DMS79 treated with DMSO at 0.1 percent for 48 hours (cell line): ENCODE results near the gene NUP98.
"Not testable (repeated sequence)": the region's sequence is repeated elsewhere in the genome, so short reads cannot be mapped to it uniquely, and the experiment has no call there.

Experiments
- DNase-seq: peaks from one replicate; lab custom pipeline; 2025; lab: John Stamatoyannopoulos, UW

The NUP98 gene

DNA sequence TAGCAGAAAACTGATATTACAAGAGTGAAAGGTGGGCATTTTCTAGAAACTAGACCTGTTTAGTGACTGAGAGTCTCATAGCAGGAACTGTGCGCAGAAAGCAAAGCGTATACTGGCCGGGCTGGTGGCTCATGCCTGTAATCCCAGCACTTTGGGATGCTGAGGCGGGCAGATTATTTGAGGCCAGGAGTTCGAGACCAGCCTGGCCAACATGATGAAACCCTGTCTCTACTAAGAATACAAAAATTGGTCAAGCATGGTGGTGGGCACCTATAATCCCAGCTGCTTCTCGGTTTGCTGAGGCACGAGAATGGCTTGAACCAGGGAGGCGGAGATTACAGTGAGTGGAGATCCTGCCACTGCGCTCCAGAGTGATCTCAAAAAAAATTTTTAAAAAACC lies 1.8 kb upstream of the NUP98 start:
- DNase-seq = no peak

DNA sequence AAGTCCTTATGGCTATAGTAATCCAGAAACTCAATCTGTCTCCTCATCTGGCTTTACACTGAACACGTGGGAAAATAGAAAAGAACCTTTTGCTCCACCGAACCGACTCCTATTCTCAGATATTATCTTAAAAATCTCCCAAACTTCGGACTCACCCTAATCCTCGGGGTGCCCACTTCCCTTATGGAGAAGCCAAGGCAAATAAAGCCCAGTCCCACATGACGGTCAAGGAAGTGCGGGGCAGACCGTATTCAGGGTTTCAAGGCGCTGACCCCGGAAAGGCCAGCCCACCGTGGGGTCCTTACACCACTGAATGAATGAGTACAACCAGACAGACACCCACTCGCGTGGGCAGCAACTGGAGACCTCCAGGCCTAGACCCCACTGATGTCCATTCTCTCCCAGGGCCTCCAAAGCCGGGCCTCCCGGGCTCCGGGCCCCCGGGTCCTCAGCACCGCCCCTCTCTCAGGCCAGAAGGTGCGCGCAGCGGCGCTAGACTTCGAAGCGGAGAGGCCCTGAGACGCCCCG lies 489 bp downstream of the NUP98 start:
- no peak for DNase-seq

DNA sequence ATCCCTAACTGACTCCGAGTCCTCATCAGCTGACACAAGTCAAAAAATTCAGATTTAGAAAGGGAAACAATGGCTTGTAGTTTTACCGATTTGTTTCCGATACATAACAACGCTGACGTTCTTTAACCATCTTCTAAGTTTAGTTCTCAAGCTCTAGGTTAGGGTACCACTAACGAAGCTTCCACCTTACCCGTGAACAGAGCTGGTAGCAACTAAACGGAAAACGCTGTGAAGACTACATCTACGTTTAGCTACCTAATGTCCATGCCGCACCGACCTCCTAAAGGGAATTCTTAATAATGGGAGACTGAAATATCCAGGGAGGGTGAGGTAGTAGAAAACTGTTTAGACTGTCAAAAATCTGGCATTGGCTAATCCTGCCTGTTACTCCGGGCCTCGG lies 1.0 kb downstream of the NUP98 start:
- DNase-seq = no peak

DNA sequence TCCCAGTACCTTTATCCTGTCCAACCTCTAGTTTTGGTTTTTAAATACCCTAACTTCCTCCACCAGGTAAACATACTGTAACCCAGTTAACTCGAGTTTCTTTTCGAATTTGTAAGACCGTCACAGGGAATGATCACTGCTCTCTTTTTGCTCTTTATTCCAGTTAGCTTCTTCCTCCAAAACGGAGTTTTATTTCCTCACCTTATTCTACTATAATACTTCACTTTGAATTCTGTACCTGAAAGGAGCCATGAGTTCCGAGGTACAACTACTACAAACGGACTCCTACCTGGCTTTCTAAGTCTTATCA lies 1.4 kb downstream of the NUP98 start:
- DNase-seq = no peak

DNA sequence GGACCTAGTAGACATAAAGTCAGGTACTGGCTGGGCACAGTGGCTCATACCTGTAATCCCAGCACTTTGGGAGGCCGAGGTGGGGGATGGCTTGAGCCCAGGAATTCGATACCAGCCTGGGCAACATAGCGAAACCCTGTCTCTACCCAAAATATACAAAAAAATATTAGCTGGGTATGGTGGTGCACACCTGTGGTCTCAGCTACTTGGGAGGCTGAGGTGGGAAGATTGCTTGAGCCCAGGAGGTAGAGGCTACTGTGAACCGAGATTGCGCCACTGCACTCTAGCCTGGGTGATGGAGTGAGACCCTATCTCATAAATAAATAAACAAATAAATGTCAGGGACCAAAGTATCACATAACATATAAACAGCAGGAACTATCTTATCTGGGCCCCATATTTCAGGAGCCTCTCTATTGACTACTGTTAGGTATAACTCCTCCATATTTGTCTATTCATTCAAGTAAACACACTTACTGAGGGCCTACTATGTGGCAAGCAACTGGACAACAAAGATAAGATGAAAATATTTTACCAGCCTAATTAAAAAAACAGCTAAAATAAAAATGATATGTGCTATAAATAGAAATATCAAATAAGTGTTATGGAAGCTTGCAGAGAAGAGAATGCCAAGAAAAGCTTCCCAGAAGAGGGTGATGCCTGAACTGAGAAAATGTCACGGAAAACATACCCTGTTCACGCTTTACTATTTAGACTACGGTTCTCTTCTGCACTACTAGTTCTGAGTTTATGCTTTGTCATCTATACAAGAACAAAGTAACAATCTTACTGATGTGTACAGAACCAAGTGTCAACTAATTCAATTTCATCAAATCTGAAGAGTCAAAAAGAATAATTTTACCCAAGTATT lies 2.0 kb downstream of the NUP98 start:
- no peak for DNase-seq

DNA sequence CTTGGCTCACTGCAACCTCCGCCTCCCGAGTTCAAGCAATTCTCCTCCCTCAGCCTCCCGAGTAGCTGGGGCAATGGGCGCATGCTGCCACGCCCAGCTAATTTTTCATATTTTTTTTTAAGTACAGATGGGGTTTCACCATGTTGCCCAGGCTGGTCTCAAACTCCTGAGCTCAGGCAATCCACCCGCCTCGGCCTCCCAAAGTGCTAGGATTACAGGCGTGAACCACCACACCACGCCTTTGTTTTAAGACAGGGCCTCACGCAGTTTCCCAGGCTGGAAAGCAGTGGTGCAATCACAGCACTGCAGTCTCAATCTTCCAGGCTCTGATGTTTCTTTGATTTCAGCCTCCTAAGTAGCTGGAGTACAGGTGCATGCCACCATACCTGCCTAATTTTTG lies 3.0 kb downstream of the NUP98 start:
- DNase-seq = not testable (repeated sequence)

DNA sequence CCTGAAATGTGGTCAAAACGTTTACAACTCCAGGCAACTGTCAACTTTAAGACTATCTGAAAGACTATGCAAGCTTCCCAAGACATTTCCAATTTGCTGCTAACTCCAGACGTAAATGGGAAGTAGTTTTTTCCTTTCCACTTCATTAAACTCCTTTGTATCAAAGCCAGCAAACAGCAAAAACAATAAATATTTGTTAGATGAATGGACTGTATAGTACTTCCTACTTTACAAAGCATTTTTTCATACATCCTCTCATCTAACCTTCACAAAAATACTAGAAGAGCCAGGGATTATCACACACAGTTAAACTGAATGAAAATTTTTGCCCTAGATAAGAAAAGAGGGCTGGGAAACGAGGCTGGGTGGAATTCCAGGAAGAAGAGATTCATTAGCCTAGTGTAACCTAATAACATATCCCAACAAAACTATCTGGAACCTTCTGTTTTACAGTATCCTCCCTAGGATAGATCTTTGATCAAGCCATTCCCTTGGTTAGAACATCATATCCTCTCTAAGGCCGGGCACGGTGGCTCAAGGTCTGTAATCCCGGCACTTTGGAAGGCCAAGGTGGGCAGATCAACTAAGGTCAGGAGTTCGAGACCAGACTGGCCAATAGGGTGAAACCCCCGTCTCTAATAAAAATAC lies 10.4 kb downstream of the NUP98 start:
- no peak for DNase-seq

DNA sequence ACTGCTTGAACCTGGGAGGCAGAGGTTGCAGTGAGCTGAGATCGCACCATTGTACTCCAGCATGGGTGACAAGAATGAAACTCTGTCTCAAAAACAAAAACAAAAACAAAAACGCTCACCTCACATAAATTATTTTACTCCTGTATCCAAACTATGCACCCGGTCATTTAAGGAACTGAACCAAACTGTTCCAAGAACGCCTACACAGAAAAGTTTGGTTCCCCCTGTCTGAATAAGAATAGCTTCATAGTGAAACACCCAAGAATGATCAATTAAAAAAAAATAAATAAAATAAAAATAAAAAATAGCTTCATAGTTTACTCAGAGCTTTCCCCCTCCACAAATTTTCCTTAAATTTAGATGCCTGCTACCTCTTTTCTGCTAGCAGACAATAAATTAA lies 13.7 kb downstream of the NUP98 start:
- DNase-seq = no peak

DNA sequence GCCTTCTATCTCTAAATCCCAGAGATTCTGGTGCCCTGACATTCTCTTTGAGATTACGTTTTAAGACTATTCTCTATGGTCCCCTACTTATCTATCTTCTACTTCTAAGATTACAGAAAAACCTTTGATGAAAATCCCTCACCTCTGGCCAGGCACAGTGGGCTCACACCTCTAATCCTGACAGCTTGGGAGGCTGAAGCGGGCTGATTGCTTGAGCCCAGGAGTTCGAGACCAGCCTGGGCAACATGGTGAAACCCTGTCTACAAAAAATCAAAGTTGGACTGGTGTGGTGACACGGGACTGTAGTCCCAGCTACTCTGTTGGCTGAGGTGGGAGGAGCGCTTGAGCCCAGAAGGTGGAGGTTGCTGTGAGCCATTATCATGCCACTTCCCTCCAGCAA lies 14.4 kb downstream of the NUP98 start:
- no peak for DNase-seq

DNA sequence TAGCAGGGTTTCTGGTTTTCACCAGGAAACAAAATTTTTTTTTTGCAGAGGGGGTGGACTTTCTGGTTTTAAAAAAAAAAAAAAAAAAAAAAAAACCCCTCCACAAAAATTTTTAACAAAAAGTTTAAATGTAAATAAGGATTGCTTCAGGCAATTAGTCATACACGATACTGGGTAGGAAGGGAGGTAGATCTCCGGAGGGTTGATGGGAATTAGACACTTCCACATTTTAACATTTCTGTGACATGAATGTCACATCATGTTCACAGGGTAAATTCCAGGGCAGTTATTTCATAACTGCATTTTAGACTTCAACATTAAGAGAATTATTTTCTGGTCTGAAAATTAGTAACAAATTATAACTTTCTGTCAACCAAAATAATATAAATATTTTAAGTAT lies 15.9 kb downstream of the NUP98 start:
- no peak for DNase-seq

DNA sequence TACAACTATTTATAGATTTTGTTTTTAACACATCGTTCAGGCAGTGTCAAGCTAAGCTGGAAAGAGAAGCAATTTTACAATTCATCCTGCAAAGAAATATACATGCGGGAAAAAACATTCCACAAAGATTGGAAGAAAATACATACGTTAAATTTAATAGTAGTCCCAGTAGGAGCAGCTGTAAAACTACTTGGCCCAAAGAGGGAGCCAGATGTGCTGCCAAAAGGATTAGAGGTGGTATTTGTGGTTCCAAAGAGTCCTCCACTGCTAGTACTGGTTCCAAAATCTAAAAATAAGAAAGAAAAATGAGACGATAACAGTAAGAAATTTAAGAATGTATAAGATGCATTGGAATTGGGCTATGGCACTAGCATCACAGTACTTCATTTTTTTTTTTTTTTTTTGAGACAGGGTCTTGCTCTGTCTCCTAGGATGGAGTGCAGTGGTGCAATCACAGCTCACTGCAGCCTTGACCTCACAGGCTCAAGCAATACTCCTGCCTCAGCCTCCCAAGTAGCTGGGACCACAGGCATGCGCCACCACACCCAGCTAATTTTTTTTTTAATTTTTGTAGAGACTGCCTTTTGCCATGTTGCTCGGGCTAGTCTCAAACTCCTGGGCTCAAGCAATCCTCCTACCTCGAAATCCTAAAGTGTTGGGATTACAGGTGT lies 21.5 kb downstream of the NUP98 start:
- DNase-seq = no peak

DNA sequence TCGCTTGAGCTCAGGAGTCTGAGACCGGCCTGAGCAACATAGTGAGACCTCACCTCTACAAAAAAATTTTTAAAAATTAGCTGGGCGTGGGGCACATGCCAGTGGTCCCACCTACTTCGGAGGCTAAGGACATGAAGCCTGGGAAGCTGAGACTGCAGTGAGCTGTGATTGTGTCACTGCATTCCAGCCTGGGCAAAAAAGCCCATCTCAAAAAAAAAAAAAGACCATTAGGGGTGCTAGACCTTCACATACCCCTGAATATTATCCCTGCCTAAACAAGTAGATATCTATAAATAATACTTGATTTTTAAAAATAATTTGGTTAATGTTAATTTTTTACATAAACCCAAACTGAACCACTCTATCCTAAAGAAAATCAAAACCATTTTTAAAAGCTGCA lies 24.2 kb downstream of the NUP98 start:
- DNase-seq = no peak

DNA sequence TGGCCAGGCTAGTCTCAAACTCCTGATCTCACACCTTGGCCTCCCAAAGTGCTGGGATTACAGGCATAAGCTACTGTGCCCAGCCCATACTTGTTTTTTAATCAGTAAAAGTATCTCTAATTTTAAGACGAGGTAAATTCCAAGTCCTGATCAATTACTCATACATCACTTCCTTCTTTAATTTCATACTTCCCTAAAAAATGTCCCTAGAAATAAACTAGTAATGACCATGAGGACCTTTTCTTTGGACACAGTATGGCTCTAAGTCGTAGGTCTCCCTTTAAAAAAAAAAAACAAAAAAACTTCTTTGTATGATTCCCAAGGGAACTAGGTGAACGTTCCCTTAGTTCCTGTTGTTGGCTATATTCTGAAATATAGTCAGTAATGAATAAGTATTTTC lies 29.8 kb downstream of the NUP98 start:
- DNase-seq = no peak

DNA sequence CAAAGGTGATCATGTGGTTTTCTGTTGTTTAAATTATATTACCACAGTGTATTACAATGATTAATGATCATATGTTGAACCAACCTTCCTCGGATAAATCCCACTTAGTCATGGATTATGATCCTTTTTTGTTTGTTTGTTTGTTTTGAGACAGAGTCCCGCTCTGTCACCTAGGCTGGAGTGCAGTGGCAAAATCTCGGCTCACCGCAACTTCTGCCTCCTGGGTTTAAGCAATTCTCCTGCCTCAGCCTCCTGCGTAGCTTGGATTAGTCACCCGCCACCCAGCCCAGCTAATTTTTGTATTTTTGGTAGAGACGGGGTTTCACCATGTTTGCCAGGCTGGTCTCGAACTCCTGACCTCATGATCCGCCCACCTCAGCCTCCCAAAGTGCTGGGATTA lies 30.5 kb downstream of the NUP98 start:
- not testable (repeated sequence) for DNase-seq

DNA sequence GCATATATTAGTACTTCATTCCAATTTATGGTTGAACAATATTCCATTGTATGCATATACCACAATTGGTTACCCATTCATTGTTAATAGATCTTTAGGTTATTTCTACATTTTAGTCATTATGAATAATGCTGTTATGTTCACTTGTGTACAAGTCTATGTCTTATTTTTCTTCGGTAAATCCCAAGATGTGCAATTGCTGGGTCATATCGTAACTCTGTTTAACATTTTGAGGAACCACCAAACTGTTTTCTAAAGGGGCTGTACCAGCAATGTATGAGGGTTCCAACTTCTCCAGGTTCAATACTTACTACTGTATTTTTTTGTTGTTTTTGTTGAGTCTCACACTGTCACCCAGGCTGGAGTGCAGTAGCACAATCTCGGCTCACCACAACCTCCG lies 33.1 kb downstream of the NUP98 start:
- DNase-seq = no peak

DNA sequence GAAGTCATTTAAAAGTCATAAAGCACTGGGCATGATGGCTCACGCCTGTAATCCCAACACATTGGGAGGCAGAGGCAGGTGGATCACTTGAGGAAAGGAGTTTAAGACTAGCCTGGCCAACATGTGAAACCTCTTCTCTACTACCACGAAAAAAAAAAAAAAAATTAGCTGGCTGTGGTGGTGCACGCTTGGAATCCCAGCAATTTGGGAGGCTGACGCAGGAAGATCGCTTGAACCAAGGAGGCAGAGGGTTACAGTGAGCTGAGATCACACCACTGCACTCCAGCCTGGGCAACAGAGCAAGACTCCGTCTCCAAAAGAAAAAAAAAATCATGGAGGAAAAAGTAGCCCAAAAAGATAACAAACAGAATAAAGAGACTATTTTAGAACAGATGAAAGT lies 42.2 kb downstream of the NUP98 start:
- DNase-seq = no peak

DNA sequence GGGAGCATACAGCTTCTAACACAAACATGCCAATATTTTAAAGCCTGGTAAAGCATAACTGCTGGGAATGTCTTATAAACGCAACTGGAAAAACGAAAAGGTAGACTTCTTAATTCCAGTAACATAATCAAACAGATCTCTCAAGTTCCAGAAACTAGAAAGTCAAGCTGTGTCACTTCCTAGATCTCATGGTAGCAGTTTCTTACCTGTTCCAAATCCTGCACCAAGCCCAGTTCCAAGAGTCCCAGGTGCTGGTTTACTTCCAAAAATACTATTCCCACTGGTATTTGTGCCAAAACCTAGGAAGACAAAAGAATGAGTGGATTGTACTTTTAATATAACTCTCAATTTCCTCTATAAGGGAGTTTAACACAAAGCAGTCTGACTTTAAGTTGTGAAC lies 44.2 kb downstream of the NUP98 start:
- no peak for DNase-seq

DNA sequence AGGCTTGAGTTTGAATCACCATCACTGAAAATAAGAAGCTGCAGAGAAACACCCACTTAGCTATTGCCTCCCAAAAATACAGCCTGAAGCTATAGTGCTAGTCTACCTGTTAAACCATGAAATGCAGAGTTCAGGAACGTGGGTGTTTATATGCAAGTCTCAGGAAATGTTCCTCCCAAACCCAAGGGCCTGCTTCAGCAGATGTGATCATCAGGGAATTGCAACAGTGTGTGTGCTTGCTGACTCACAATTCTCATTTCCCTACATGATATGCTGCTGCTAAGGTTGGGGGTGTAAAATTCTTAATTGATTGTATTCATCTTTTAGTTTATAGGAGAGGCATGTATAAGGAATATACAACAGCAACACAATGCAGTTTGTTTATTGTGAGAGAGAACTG lies 49.6 kb downstream of the NUP98 start:
- no peak for DNase-seq

DNA sequence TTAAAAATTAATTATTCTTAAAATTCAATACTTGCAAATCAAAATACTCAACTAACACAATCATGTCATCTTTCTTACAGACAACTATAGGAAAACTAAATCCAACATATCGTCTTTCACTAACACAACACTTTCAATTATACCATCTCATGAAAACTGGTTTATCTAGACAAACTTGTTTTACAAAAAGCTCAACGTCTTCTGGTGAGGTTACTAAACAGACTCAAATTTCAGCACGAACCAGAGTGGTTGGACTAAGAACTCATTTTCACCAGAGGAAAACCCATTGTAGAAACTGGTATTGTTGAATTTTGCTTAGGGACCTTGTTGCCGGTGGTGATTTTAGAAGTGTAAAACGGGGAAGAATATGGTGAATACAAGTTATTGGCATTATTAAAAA lies 52.2 kb downstream of the NUP98 start:
- DNase-seq = peak; percentile 3

DNA sequence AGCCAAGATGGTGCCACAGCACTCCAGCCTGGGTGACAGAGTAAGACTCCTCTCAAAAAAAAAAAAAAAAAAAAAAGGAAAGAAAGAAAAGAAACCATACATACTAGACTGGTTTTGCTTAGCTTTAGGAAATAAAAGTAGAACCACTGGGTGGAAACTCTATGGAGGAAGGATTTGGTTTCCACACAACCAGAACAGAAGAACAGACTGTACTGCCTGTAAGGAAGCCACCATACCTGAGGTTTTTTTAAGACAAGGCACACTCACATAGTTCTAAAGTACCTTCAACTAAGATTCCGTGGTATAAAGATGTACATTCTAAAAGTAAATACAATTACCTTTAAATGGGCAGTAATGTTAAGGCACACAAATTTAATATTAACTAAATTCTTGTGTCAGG lies 58.6 kb downstream of the NUP98 start:
- no peak for DNase-seq

DNA sequence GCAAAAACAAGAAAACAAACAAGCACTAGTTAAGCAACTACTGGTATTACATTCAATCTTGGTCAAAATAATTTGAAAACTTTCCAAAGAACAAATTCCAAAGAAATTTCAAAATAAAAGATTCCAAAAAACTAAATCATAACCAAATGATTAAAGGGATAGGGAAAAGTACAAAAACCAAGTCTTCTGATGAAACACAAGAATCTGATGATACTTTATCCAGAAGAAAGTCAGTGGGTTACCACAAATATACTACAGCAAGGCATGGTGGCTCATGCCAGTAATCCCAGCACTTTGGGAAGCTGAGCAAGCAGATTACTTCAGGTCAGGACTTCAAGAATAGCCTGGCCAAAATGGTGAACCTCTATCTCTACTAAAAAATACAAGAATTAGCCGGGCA lies 59.1 kb downstream of the NUP98 start:
- no peak for DNase-seq

DNA sequence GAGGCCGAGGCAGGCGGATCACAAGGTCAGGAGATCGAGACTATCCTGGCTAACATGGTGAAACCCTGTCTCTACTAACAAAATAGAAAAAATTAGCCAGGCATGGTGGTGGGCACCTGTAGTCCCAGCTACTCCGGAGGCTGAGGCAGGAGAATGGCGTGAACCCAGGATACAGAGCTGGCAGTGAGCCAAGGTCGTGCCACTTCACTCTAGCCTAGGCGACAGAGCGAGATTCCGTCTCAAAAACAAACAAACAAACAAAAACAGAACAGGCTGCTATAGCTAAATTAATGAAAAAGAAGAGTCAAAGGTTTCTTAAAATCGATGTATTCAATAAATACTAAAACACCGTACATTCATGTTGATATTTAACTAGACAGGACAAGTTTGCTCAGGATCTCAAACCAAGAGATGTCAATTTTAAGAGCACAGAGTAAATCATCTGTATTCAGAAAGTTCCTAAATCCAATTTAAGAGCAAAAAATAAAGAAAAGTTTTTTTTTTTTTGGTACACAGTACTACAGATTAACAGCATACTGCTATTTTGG lies 59.9 kb downstream of the NUP98 start:
- no peak for DNase-seq

DNA sequence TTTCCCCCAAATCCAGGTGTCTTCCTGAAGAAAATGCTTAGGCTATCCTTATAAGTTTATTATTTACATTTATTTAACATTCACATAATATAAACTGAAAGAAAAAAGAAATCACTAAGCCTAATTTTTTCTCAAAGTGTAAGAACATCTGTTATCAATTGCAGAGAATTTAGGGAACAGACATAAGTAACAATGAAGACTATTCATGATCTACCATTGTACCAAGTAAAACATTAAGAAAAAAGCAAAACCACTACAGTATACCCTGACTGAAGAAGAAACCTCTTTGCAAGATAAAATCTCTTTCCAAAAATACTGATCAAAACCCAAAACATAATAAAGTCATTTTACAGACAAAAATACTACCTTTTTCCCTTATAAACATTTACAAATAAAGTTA lies 60.5 kb downstream of the NUP98 start:
- no peak for DNase-seq
